ENCODE measurements around the gene PTPRO.
A peak's percentile ranks its signal among the peaks of the same experiment; 100 is the strongest.

The PTPRO gene

DNA sequence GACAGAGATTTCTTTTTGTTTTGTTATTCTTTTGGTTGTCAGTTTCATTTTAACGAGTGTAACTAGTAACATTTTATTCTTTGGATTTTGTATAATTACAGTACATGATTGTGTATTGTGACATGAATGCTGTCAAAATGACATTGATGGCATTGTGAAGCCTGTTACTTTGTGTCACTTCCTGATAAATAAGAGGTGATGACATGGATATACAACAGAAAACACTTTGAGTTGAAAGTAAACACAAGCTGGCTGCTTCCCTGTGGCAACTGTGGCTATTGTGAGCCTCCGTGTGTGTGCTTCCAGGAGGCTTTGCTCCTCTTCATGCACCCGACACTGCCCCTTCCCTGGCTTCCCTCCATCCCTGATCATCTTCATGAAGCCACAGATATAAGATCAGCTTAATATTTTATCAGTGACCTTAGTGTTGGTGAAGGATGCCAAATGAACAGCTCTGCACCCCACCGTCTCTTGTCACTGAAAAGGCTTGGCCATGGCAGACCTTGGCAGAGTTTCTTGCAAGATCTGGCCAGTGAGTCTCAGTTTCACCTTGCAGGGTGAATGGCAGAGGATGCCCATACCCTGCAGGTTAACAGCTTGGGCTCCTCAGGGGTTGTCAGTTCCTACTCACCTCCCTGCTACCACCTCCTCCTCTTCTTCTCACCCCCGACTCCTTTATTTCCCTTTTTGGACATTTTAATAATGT, 275.0 kb downstream of the PTPRO start:
- Histone ChIP-seq H3K4me2 (ENCODE audit: low read length) (no peak overlapping the region), H3K4me3 (ENCODE audit: low read length) (no peak overlapping the region), H4K20me1 (ENCODE audit: insufficient read depth, low read length) (no peaks in the 10 kb centered on the region), H3K79me2 (ENCODE audit: low read length) (no peaks in the 10 kb centered on the region), H3K27me3 (ENCODE audit: low read depth, low read length) (no peaks in the 10 kb centered on the region), H3K9me3 (ENCODE audit: insufficient read depth, low read length) (no peaks in the 10 kb centered on the region), H3K9ac (ENCODE audit: low read length) (no peak overlapping the region), H2AFZ (ENCODE audit: low read depth, low read length) (no peak overlapping the region), H3K27ac (ENCODE audit: low read length) (no peak overlapping the region), H3K36me3 (replicated peaks; ENCODE audit: low read depth, low read length) (peaks cover 12% of the 10 kb centered on the region), H3K4me1 (ENCODE audit: low read length) (peaks cover 12% of the 10 kb centered on the region)
- no peak for TF ChIP-seq EZH2phosphoT487 (IDR thresholded peaks at IDR 0.05; ENCODE audit: low read depth)
- TF ChIP-seq, protein P1, sequence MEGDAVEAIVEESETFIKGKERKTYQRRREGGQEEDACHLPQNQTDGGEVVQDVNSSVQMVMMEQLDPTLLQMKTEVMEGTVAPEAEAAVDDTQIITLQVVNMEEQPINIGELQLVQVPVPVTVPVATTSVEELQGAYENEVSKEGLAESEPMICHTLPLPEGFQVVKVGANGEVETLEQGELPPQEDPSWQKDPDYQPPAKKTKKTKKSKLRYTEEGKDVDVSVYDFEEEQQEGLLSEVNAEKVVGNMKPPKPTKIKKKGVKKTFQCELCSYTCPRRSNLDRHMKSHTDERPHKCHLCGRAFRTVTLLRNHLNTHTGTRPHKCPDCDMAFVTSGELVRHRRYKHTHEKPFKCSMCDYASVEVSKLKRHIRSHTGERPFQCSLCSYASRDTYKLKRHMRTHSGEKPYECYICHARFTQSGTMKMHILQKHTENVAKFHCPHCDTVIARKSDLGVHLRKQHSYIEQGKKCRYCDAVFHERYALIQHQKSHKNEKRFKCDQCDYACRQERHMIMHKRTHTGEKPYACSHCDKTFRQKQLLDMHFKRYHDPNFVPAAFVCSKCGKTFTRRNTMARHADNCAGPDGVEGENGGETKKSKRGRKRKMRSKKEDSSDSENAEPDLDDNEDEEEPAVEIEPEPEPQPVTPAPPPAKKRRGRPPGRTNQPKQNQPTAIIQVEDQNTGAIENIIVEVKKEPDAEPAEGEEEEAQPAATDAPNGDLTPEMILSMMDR (IDR thresholded peaks at IDR 0.05; ENCODE audit: low read depth, low read length): no peak

DNA sequence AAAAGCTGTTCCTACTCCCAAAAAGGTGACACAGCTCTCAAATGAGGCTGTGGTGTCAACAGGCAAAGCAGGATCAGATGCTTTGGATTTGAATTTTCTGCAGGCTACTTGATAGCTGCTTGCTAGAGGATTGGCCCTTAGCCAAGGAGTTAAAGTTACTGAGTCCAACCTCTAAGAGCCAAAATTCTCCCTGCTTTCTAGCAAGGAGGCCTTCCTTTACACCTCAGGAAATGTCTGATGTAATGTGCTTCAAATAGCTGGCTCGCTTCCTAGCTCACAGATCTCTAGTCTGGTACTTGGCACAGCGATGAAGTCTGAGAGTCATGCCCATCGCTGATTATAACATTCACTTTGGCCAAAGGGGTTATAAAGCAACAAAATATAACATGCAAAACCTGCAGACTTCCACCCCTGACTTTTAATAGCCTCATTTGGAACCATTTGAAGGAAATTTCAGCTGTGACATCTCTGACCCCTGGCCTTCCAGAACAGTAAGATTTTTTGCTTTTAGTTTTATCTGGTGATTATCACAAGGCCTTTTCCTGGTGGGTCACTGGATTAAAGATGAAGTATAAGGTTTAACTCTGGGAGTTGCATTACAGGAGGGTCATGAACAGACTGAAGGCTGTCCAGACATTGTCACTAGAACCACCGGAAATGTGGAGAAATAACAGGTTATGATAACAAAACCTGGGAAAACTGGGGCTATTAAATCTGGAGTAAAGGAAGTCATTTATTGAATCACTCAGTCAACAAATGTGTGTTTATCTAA, 277.1 kb downstream of the PTPRO start:
- H3K9me3 ChIP-seq (ENCODE audit: insufficient read depth, low read length): no peaks in the 10 kb centered on the region
- H3K27ac ChIP-seq (ENCODE audit: low read length): no peak overlapping the region
- no peaks in the 10 kb centered on the region for H3K79me2 ChIP-seq (ENCODE audit: low read length)
- no peaks in the 10 kb centered on the region for H4K20me1 ChIP-seq (ENCODE audit: insufficient read depth, low read length)
- no peak overlapping the region for H3K9ac ChIP-seq (ENCODE audit: low read length)
- peaks cover 7% of the 10 kb centered on the region for H3K36me3 ChIP-seq (replicated peaks; ENCODE audit: low read depth, low read length)
- TF ChIP-seq EZH2phosphoT487 (IDR thresholded peaks at IDR 0.05; ENCODE audit: low read depth): no peak
- TF ChIP-seq, protein P1 (IDR thresholded peaks at IDR 0.05; ENCODE audit: low read depth, low read length): no peak
- H3K27me3 ChIP-seq (ENCODE audit: low read depth, low read length): no peaks in the 10 kb centered on the region
- H3K4me3 ChIP-seq (ENCODE audit: low read length): no peak overlapping the region
- peaks cover 12% of the 10 kb centered on the region for H3K4me1 ChIP-seq (ENCODE audit: low read length)
- H2AFZ ChIP-seq (ENCODE audit: low read depth, low read length): no peak overlapping the region
- no peak overlapping the region for H3K4me2 ChIP-seq (ENCODE audit: low read length)

DNA sequence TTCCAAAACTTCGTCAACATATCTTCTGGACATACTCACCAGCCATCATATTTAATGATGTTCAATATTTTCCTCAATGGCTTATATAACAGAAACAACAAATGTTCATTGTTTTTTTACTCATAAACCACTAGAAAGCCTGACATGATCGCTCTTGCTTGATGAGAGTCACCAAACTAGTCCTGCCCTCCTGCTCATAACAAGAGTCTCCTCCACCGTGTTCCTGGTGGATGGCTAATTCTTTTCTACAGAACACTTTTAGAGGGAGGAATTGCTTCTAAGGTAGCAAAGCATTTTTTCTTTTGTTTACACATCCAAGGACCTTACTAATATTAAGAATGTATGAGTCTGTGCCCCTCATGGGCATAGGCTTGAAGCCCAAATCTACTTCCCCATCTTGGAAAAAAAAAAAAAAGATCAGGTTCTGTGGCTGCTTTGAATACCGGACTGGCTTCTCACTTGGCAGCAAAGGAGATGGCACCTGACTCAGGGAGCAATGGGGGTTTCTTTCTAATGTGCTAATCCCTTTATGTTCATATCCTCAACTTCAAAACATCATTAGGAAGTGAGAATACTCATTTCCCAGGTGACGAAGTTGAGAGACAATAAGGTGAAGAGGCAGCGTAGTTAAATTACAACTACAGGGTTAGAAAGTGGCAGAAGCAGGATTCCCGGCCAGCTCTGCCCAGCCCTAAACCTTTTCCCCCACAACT, 278.1 kb downstream of the PTPRO start:
- Histone ChIP-seq H2AFZ (ENCODE audit: low read depth, low read length) (no peak overlapping the region), H3K9me3 (ENCODE audit: insufficient read depth, low read length) (no peaks in the 10 kb centered on the region), H3K27me3 (ENCODE audit: low read depth, low read length) (no peaks in the 10 kb centered on the region), H4K20me1 (ENCODE audit: insufficient read depth, low read length) (no peaks in the 10 kb centered on the region), H3K79me2 (ENCODE audit: low read length) (no peaks in the 10 kb centered on the region), H3K4me1 (ENCODE audit: low read length) (peaks cover 12% of the 10 kb centered on the region), H3K4me3 (ENCODE audit: low read length) (no peak overlapping the region), H3K27ac (ENCODE audit: low read length) (no peak overlapping the region), H3K36me3 (replicated peaks; ENCODE audit: low read depth, low read length) (peaks cover 2% of the 10 kb centered on the region), H3K9ac (ENCODE audit: low read length) (no peak overlapping the region), H3K4me2 (ENCODE audit: low read length) (peak overlapping the region; percentile 10)
- no peak for TF ChIP-seq EZH2phosphoT487 (IDR thresholded peaks at IDR 0.05; ENCODE audit: low read depth)
- TF ChIP-seq, protein P1 (IDR thresholded peaks at IDR 0.05; ENCODE audit: low read depth, low read length): no peak
